Measurements from ENCODE around the gene LAMA2. TPM values are rescaled to one million over a fixed set of nuclear protein-coding genes. Genes with fewer than 3 reads are reported as not detected.
"Not testable (repeated sequence)": the region's sequence is repeated elsewhere in the genome, so short reads cannot be mapped to it uniquely, and the experiment has no call there.

LAMA2 gene
- total RNA-seq, 1 donor from 2014 or later: 1.8 TPM

GRCh38 chr6:129117355-129117754 is 234.4 kb downstream of the LAMA2 start:
- no peak for DNase-seq (ENCODE audit: low read depth, low spot score)

GRCh38 chr6:129120856-129121638 is 238.1 kb downstream of the LAMA2 start:
- DNase-seq (ENCODE audit: low read depth, low spot score): no peak

- DNase-seq (ENCODE audit: low read depth, low spot score): no peak
These were observed 241.4 kb downstream of the LAMA2 start for GRCh38 chr6:129124347-129124746.

GRCh38 chr6:129130106-129130505 is 247.2 kb downstream of the LAMA2 start:
- no peak for DNase-seq (ENCODE audit: low read depth, low spot score)

- DNase-seq (ENCODE audit: low read depth, low spot score): no peak
These were observed 248.2 kb downstream of the LAMA2 start for GRCh38 chr6:129130959-129131681.

GRCh38 chr6:129133770-129134192 is 250.8 kb downstream of the LAMA2 start:
- peak; percentile 75 for DNase-seq (ENCODE audit: low read depth, low spot score)

GRCh38 chr6:129134535-129134934 is 251.6 kb downstream of the LAMA2 start:
- DNase-seq (ENCODE audit: low read depth, low spot score): no peak

- DNase-seq (ENCODE audit: low read depth, low spot score): no peak
These were observed 252.5 kb downstream of the LAMA2 start for GRCh38 chr6:129135451-129135850.

GRCh38 chr6:129136751-129137150 is 253.8 kb downstream of the LAMA2 start:
- no peak for DNase-seq (ENCODE audit: low read depth, low spot score)

GRCh38 chr6:129138739-129139405 is 255.9 kb downstream of the LAMA2 start:
- no peak for DNase-seq (ENCODE audit: low read depth, low spot score)

- DNase-seq (ENCODE audit: low read depth, low spot score): no peak
These were observed 257.6 kb downstream of the LAMA2 start for GRCh38 chr6:129140526-129140925.

- DNase-seq (ENCODE audit: low read depth, low spot score): no peak
These were observed 258.6 kb downstream of the LAMA2 start for GRCh38 chr6:129141499-129141898.

- DNase-seq (ENCODE audit: low read depth, low spot score): no peak
These were observed 264.0 kb downstream of the LAMA2 start for GRCh38 chr6:129146902-129147301.

GRCh38 chr6:129150507-129150906 is 267.6 kb downstream of the LAMA2 start:
- no peak for DNase-seq (ENCODE audit: low read depth, low spot score)

- DNase-seq (ENCODE audit: low read depth, low spot score): no peak
These were observed 270.3 kb downstream of the LAMA2 start for GRCh38 chr6:129153257-129153656.

GRCh38 chr6:129159242-129159641 is 276.3 kb downstream of the LAMA2 start:
- DNase-seq (ENCODE audit: low read depth, low spot score): not testable (repeated sequence)

GRCh38 chr6:129162605-129163004 is 279.7 kb downstream of the LAMA2 start:
- no peak for DNase-seq (ENCODE audit: low read depth, low spot score)

GRCh38 chr6:129163551-129163950 is 280.6 kb downstream of the LAMA2 start:
- no peak for DNase-seq (ENCODE audit: low read depth, low spot score)

GRCh38 chr6:129164032-129164431 is 281.1 kb downstream of the LAMA2 start:
- DNase-seq (ENCODE audit: low read depth, low spot score): no peak

- not testable (repeated sequence) for DNase-seq (ENCODE audit: low read depth, low spot score)
These were observed 289.5 kb downstream of the LAMA2 start for GRCh38 chr6:129172279-129172995.

GRCh38 chr6:129175066-129175465 is 292.1 kb downstream of the LAMA2 start:
- no peak for DNase-seq (ENCODE audit: low read depth, low spot score)

- DNase-seq (ENCODE audit: low read depth, low spot score): no peak
These were observed 294.9 kb downstream of the LAMA2 start for GRCh38 chr6:129177801-129178200.
